ENCODE results near the gene MOV10L1.

DNA sequence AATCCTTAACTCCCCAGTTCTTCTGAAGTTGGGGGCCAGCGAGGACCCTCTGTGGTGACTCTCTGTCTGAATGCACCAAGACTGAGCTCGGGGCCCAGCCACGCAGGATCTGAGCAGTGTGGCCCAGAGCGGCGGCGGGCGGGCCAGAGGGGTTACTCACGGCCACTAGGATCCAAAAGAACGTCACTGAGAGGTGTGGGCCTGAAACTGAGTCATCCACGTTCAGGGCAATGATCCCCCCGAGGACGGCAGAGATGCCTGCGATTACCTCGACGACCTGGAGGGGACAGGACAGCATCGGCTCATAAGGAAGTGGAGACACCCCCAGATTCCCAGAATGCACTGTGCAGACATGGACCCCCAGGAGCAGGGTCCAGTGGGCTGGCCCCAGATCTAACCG, 15.8 kb upstream of the MOV10L1 start:
- TF ChIP-seq, protein P1, sequence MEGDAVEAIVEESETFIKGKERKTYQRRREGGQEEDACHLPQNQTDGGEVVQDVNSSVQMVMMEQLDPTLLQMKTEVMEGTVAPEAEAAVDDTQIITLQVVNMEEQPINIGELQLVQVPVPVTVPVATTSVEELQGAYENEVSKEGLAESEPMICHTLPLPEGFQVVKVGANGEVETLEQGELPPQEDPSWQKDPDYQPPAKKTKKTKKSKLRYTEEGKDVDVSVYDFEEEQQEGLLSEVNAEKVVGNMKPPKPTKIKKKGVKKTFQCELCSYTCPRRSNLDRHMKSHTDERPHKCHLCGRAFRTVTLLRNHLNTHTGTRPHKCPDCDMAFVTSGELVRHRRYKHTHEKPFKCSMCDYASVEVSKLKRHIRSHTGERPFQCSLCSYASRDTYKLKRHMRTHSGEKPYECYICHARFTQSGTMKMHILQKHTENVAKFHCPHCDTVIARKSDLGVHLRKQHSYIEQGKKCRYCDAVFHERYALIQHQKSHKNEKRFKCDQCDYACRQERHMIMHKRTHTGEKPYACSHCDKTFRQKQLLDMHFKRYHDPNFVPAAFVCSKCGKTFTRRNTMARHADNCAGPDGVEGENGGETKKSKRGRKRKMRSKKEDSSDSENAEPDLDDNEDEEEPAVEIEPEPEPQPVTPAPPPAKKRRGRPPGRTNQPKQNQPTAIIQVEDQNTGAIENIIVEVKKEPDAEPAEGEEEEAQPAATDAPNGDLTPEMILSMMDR (IDR thresholded peaks at IDR 0.05): no peak
- no peak for TF ChIP-seq POLR2A (IDR thresholded peaks at IDR 0.05)

All from lower leg skin (tissue), 3 donors.